Activated CD4-positive, alpha-beta T cell treated with anti-CD3 and anti-CD28 coated beads, Interleukin-2, amount 10 ng/mL, durations not matched to agents 24 days and 14 days (primary cell): Measurements from ENCODE around the gene DHX58. TPM values are rescaled to one million over a fixed set of nuclear protein-coding genes. Genes with fewer than 3 reads are reported as not detected.

Experiments
- DNase-seq: peaks from one replicate; pipeline ENCODE4 v3.0.0; 2022
- H3K27ac Mint-ChIP-seq: one replicate; pipeline ENCODE4 v1.8.0; 2022; ENCODE audit warnings: mild to moderate bottlenecking, mixed read lengths
- H3K27me3 Mint-ChIP-seq: one replicate; pipeline ENCODE4 v1.8.0; 2022; ENCODE audit warnings: mixed read lengths
- H3K36me3 Mint-ChIP-seq: one replicate; pipeline ENCODE4 v1.8.0; 2022; ENCODE audit warnings: low read depth, mild to moderate bottlenecking, mixed read lengths
- H3K4me1 Mint-ChIP-seq: one replicate; pipeline ENCODE4 v1.8.0; 2021; ENCODE audit warnings: mixed read lengths
- H3K4me3 Mint-ChIP-seq: one replicate; pipeline ENCODE4 v1.8.0; 2022; ENCODE audit warnings: mild to moderate bottlenecking, moderate library complexity, mixed read lengths
- H3K9me3 Mint-ChIP-seq: one replicate; pipeline ENCODE4 v1.8.0; 2021; ENCODE audit warnings: mixed read lengths
- intact Hi-C: fragments of 100-400 bp; cut with micrococcal nuclease; formaldehyde crosslinking; loops from one replicate; pipeline ENCODE4 v1.15.1; 2023
- total RNA-seq: library from RNA; stranded (reverse); gene quantifications from 2 replicates; pipeline ENCODE4 v1.2.3, GENCODE V29; 2022

Gene DHX58
- total RNA-seq, 1 donor from 2014 or later: 25.8 TPM

DNA sequence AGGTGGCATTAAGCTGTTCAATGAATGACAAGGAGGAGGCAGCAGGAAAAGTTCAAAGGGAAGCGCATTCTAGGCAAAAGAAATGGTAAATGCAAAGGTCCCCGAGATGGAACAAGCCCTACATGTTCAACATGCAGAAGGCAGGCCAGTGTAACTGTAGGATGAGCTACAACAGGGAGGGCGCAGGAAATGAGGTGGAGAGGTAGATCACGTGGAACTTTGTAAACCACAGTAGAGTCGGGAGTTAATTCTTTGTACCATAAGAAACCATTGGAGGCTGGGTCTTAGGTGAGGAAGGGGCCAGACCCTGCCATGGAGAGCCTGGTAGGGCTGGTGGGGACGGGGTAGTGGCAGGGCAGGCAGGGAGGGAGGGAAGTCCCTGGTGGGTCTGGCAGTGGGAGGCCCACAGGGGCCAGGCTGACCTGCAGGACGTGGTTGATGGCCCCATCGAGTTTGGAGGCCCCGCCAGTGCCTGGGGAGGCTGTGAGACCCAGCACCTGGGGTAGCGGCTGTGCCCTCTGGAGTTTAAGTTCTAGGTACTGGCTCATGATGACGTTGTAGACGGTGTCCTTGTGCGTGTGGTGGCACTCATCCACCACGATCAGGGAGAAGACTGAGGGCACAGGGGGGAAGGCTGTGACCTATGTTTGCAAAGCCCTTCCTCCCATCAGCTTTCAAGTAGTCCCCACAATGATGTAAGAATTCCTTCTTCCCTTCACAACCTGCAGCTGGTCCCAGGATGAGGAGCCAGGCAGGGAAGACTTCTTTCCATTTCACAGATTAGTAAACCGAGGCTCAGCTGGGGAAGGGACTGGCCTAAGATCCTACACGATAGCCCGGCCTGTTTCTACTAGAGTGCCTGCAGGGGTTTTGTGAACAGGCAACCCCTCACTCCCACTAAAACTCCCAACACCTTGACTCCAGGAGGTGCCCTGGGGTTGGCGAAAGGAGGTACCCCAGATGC lies 1.9 kb downstream of the DHX58 start:
- Mint-ChIP-seq H3K4me3 (peak overlapping the region; percentile 94), H3K4me1 (peaks cover 41% of the 10 kb centered on the region), H3K36me3 (peaks cover 46% of the 10 kb centered on the region), H3K9me3 (no peaks in the 10 kb centered on the region), H3K27ac (peak overlapping the region; percentile 93), H3K27me3 (no peaks in the 10 kb centered on the region)
- intact Hi-C loops: loop anchor here (5.0 kb wide), 1 partner anchor 72 kb away; the partner anchor contains the start of gene KCNH4
- DNase-seq: peak; percentile 78

DNA sequence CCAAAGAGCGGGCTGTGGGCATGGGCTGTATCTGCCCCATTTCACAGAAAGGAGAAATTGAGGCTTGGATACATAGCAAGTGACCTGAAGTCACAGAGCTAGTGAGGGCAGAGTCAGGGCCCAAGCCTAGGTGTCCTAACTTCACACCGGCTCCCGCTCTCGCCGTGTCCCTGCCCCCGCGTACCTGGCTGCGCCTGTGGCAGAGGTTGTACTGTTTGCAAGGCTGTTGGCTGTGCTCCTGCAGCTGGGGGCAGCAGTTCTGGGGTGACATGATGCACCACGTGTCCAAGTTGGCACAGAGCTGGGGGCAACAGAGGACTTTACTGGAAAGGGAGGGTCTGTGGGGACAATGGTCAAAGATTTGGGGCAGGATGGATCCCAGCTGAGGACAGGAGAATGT lies 3.4 kb downstream of the DHX58 start:
- Mint-ChIP-seq H3K9me3 (no peaks in the 10 kb centered on the region), H3K4me1 (peaks cover 41% of the 10 kb centered on the region), H3K4me3 (no peak overlapping the region), H3K27me3 (no peaks in the 10 kb centered on the region), H3K27ac (peak overlapping the region; percentile 39), H3K36me3 (peaks cover 48% of the 10 kb centered on the region)
- intact Hi-C loops: no loop called here
- no peak for DNase-seq

DNA sequence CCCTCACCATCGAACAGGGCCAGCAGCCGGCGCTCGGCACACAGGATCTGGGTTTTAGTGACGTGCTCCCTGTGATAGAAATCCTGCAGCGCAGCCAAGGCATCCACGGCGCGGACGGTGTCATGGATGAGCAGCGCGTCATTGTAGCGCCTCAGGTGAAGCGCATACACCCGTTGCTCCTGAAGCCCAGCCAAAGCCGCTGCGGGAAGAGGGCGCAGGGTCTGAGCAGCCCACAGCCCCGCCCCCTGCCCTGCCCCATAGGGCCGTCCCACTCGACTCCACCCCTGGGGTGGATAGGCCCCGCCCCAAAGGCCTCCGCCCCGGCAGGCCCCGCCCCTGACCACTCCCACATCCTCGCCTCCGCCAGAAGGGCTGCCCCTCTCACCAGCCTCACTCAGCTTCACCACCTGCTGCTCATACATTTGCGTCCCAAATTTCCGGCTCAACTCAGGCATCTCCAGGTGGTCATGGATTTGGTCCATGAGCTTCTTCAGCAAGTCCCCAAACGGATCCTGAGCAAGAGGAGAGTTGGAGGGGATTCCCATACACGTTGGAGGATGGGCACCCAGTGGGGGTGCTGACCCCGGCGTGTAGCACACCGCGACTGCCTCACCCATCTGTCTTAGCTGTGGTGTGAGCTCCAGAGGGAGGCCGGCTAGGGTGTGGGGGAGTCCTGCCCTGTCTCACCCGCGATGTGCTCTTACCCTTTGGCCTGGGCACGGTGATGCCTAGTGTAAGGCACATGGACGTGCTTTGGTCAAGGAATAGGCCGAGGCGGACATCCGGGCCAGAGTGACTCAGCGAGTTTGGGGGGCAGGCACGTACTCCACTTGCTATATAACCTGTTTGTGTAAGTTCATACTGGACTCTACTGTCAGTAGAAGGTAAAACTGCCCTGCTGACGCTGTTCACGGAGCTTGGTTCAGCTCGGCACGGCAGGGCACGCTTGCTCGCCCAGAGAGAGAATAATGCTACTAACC lies 4.6 kb downstream of the DHX58 start:
- Mint-ChIP-seq H3K9me3 (no peaks in the 10 kb centered on the region), H3K4me3 (peak overlapping the region; percentile 67), H3K4me1 (peaks cover 37% of the 10 kb centered on the region), H3K36me3 (peaks cover 48% of the 10 kb centered on the region), H3K27me3 (no peaks in the 10 kb centered on the region), H3K27ac (peak overlapping the region; percentile 58)
- intact Hi-C loops: no loop called here
- peak; percentile 98 for DNase-seq

DNA sequence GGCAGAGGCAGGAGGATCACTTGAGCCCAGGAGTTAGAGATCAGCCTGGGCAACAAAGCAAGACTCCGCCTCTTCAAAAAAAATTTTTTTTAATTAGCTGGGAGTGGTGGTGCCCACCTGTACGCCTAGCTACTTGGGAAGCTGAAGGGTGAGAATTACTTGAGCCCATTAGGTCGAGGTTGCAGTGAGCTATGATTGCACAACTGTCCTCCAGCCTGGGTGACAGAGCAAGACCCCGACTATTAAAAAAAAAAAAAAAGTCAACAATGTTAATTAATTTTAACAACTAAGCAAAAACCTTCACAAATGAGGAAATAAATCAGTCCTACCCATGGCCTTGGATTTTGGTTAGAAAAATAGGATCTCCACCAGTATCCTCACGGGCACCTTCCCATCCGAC lies 5.4 kb downstream of the DHX58 start:
- peaks cover 45% of the 10 kb centered on the region for H3K36me3 Mint-ChIP-seq
- no peak overlapping the region for H3K4me3 Mint-ChIP-seq
- no peak for DNase-seq
- no peak overlapping the region for H3K27ac Mint-ChIP-seq
- peaks cover 33% of the 10 kb centered on the region for H3K4me1 Mint-ChIP-seq
- H3K27me3 Mint-ChIP-seq: no peaks in the 10 kb centered on the region
- no peaks in the 10 kb centered on the region for H3K9me3 Mint-ChIP-seq
- intact Hi-C loops: no loop called here

DNA sequence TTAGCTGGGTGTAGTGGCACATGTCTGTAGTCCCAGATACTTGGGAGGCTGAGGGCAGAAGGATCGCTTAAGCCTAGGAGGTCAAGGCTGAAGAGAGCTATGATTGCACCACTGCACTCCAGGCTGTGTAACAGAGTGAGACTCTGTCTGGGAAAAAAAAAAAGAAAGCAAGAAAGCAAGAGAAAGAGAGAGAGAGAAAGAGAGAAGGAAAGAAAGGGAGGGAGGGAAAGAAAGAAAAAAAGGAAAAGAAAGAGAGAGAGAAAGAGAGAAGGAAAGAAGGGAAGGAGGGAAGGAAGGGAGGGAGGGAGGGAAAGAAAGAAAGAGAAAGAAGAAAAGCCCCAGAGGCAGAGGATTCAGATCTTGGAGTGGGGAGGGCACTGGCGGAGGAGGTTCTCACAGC lies 6.5 kb downstream of the DHX58 start:
- no peak overlapping the region for H3K27ac Mint-ChIP-seq
- no peaks in the 10 kb centered on the region for H3K9me3 Mint-ChIP-seq
- H3K36me3 Mint-ChIP-seq: peaks cover 45% of the 10 kb centered on the region
- intact Hi-C loops: no loop called here
- H3K4me3 Mint-ChIP-seq: no peak overlapping the region
- peaks cover 26% of the 10 kb centered on the region for H3K4me1 Mint-ChIP-seq
- no peak for DNase-seq
- no peaks in the 10 kb centered on the region for H3K27me3 Mint-ChIP-seq

DNA sequence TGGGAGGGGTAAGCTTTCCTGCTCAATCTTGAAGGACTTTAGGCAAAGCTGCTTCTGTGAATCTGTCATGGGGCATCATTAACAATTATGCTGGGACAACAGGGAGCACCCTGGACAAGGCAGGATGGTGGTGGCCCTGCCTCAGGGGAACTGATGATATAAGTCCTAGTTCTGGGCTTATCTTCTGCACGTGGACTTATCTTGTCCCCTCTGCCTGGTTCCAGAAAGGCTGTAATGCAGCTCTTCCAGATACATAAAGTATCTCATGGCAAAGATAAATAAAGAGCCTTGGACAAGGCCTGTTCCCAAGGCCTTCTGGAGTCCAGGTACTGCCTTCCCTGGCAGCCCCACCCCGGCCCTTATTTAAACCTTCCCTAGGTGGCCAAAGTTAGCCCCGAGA lies 8.2 kb downstream of the DHX58 start:
- Mint-ChIP-seq H3K4me1 (peaks cover 16% of the 10 kb centered on the region), H3K27me3 (no peaks in the 10 kb centered on the region), H3K9me3 (no peaks in the 10 kb centered on the region), H3K27ac (peak overlapping the region; percentile 53), H3K36me3 (peaks cover 38% of the 10 kb centered on the region), H3K4me3 (no peak overlapping the region)
- DNase-seq: no peak
- intact Hi-C loops: no loop called here

DNA sequence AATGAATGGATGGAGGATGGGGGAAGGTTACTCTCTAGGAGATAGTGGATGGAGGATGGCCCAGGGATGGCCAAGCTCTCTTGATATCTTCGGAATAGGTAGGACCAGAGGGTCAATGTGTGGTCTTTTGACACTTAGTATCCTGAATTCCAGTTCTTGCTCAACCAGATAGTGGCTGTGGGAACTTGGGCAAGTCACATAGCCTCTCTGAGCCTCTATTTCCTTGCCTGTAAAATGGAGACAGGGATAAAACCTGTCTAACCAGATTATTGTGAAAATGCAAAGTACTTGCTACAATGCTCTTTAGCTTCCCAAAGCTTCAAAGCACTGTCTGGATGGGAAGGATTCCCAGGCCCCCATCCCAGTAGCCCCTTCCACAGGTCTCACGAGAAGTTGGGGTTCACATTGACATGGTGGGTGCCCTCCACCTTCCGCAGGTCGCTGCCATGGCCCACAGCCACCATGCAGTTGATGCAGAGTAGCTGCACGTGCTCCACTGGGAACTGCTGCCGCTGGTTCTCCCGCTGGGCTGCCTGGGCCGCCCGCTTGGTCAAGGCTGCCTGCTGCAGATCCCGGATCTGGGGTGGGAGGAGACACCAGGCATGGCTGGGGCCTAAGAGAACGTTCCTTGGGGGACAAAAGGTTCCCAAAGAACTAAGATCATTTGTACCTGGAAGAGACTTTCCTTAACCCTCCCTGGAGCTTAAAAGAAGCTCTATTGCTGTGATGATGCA lies 9.1 kb downstream of the DHX58 start:
- peaks cover 2% of the 10 kb centered on the region for H3K27me3 Mint-ChIP-seq
- H3K9me3 Mint-ChIP-seq: no peaks in the 10 kb centered on the region
- intact Hi-C loops: no loop called here
- DNase-seq: no peak
- H3K4me3 Mint-ChIP-seq: no peak overlapping the region
- H3K4me1 Mint-ChIP-seq: peaks cover 11% of the 10 kb centered on the region
- H3K36me3 Mint-ChIP-seq: peaks cover 31% of the 10 kb centered on the region
- H3K27ac Mint-ChIP-seq: no peak overlapping the region

DNA sequence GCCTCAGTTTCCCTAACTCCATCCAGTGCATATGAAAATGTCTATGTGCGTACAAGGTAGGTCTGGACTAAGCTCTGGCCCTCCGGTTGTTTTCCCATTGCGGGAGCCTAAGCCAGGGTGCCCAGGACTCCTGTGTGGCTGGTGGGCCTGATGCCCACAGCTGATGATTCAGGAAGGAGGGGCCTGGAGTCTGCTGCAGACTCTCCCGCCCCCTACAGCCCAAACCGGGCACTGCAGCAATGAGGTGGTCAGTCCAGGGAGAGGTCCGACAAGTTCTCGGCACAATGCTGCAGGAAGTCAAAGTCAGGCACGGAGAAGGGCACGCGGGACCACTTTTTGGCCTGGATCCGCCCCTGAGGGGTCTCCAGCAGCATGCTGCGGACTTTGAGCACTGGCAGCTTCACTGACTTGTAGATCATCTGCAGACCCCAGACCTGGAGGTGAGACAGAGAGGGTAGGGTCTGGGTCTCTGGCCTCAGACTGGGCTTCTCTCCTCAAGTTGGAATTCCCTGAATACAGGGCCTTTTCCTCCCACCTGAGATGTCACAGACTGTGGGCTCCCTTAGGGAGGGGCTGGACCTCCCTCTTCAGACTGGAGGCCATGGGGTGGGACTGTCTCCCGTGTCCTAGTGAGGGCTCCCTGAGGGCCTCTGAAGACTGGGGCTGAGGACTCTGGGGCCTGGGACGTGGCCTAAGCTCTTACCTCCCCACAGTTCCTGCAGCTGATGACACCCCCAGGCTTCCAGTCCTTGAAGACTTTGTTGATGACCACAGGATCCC lies 10.8 kb downstream of the DHX58 start:
- Mint-ChIP-seq H3K27ac (no peak overlapping the region), H3K27me3 (peaks cover 16% of the 10 kb centered on the region), H3K9me3 (no peaks in the 10 kb centered on the region), H3K4me3 (no peak overlapping the region), H3K4me1 (peaks cover 7% of the 10 kb centered on the region), H3K36me3 (peaks cover 21% of the 10 kb centered on the region)
- intact Hi-C loops: loop anchor here (2.0 kb wide), 2 partner anchors 35 to 139 kb away; no protein-coding TSS in a partner anchor
- DNase-seq: peak; percentile 91

DNA sequence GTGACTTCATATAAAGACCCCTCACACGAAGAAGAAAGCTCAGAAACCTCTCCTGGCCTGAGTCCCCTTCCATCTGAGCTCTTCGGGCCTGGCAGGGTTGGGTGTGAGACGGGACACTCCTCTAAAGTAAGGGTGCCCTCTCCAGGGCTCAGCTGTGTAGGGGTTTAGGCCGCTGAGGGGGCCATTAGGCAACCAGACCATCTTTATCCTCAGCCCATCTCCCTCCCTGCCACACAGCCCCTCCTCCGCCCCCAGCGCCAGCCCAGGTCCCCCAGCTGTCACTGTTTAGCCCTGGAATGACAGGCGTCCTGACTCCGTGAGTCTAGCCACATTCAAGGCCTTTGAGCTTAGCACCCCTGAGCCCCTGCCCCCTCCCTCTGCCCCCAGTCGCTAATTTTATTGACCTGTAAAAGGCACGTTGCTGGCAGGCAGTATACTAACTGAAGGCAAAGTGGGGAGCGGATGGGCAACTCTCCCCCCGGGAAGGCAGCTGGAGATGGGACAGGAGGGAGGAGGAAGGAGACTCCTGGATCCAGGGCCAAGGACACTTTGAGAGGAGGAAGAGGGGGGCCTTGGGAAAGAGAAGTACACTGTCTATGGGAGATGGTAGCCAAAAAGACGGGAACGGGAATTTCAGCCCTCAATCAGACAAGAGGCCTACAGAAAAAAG lies 13.6 kb downstream of the DHX58 start:
- DNase-seq: no peak
- intact Hi-C loops: loop anchor here (5.0 kb wide), 1 partner anchor 72 kb away; no protein-coding TSS in a partner anchor
- H3K9me3 Mint-ChIP-seq: no peaks in the 10 kb centered on the region
- peaks cover 21% of the 10 kb centered on the region for H3K27me3 Mint-ChIP-seq
- peaks cover 5% of the 10 kb centered on the region for H3K36me3 Mint-ChIP-seq
- peaks cover 5% of the 10 kb centered on the region for H3K4me1 Mint-ChIP-seq
- no peak overlapping the region for H3K4me3 Mint-ChIP-seq
- no peak overlapping the region for H3K27ac Mint-ChIP-seq

DNA sequence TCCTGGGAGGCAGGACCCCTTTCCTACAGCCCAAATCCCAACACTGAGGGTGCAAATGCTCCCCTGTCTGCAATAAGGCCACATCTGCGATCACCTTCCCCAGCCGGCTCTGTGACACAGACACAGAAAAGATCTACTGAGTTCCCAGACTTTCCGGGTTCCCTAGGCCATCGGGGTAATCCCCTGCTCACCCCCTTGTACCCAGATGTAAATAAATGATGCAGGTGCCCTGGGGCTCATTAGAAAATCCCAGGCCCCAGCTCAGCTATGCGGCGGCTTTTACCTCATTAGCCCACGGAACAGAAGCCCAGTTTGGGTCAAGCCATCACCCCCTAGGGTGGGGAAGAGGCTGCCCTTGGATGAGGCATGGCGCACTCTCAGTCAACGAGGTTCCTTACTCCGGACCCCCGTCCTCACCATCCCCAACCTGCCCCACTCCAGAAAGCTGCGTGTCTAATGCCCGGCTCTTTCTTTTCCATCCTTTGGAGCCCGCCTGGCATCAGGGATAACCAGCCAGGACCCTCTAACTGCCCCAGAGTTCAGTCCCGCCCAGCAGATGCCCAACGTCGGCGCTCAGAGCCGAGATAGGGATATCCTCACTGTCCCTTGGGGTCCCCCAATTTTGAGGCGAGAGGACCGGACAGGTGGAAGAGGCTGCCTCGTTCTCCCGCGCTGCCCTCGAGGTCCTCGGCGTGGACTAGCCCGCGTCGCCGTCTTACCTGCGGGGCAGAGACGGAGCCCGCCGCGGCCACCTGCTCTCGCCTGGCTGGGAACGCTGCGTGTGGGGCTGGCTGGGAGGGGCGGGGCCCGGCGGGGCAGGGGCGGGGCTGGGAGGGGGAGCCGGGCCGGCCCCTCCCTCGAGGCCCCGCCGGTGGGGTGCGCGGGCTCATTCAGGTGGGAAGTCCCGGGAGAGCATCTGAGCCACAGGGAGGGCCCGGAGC lies 14.6 kb downstream of the DHX58 start, which contains the start of gene ZNF385C:
Gene ZNF385C, minus strand, starts transcription at position 783 of the 941 bp plus-strand sequence. CDS start 35,417 bp downstream, outside the sequence.
- H3K27ac Mint-ChIP-seq: no peak within 1 kb of the TSS
- intact Hi-C loops: loop anchor here (5.0 kb wide), 1 partner anchor 71 kb away; no protein-coding TSS in a partner anchor
- H3K4me1 Mint-ChIP-seq: peaks cover 5% of the 10 kb centered on the region
- peaks cover 21% of the 10 kb centered on the region for H3K27me3 Mint-ChIP-seq
- H3K9me3 Mint-ChIP-seq: no peaks in the 10 kb centered on the region
- peak within 1 kb of the TSS; percentile 68 for H3K4me3 Mint-ChIP-seq
- DNase-seq: peak; percentile 75
- H3K36me3 Mint-ChIP-seq: peaks cover 5% of the 10 kb centered on the region

DNA sequence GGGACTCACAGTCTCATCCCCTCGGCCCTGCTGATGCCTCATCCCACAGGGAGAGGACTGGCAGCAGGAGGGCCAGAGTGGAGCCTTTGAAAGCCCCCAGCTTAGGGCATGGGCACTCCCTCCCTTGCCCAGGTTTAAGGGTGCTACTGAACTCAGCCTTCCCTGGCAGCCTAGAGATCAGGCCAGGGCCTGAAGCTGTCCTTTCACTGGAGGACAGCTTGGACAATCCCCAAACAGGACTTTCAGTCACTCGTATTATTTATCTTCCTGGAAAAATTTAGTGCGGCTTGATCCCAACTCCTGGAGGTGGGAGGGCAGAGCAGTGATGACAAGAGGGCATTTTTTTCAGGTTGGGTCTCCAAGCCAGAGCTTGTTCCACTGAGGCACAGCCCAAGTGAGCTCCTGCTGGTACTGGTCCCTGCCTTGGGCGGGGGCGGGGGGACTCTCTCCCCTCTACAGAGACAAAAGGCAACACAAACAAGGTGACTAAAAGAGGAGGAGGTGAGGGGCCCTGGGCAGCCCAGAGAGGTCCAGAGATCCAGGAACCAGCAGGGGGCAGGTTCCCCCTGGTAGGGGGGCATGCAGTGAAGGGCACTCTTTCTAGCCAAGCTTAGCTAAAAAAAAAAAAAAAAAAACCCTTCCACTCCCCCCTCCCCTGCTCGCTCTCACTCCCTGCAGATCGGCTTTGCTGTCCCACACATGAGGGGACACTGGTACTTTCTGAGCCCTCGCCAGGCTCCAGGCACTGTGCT lies 16.0 kb downstream of the DHX58 start:
- H3K9me3 Mint-ChIP-seq: no peaks in the 10 kb centered on the region
- peaks cover 5% of the 10 kb centered on the region for H3K4me1 Mint-ChIP-seq
- H3K27ac Mint-ChIP-seq: no peak overlapping the region
- DNase-seq: no peak
- H3K27me3 Mint-ChIP-seq: peaks cover 23% of the 10 kb centered on the region
- H3K4me3 Mint-ChIP-seq: no peak overlapping the region
- peaks cover 5% of the 10 kb centered on the region for H3K36me3 Mint-ChIP-seq
- intact Hi-C loops: loop anchor here (5.0 kb wide), 1 partner anchor 69 kb away; no protein-coding TSS in a partner anchor
